A549 (cell line): ENCODE results near the gene AOAH.
"Not testable (repeated sequence)": the region's sequence is repeated elsewhere in the genome, so short reads cannot be mapped to it uniquely, and the experiment has no call there.

Experiments
- BCL3 ChIP-seq: fragments of >200 bp; sonication (Bioruptor Twin); formaldehyde crosslinking; IDR thresholded peaks from 3 replicates; pipeline ENCODE4 v1.6.1; 2016
- BHLHE40 ChIP-seq: IDR thresholded peaks from 2 replicates; pipeline ENCODE4 v1.6.1; 2012; ENCODE audit warnings: low read depth, low read length, inconsistent platforms
- CBX2 ChIP-seq: fragments of 200-600 bp; sonication (generic); IDR thresholded peaks from 2 replicates; pipeline ENCODE4 v1.6.1; 2016; ENCODE audit warnings: low read depth, mild to moderate bottlenecking, borderline replicate concordance
- JUN ChIP-seq, 2 experiments: fragments of >200 bp; sonication (Bioruptor Twin); formaldehyde crosslinking; IDR thresholded peaks; 2 replicates in 1 of 2; 3 replicates in 1 of 2; pipeline ENCODE4 v1.6.1; 2016 to 2017
- KDM1A ChIP-seq: fragments of 200-600 bp; sonication (generic); IDR thresholded peaks from 2 replicates; pipeline ENCODE4 v1.6.1; 2016; ENCODE audit warnings: low read depth, mild to moderate bottlenecking
- MAFK ChIP-seq: fragments of 450-650 bp; IDR thresholded peaks from 2 replicates; pipeline ENCODE4 v1.6.1; 2014; ENCODE audit not compliant: partially characterized antibody
- POLR2A ChIP-seq: IDR thresholded peaks from 2 replicates; pipeline ENCODE4 v1.6.1; 2012; ENCODE audit warnings: mild to moderate bottlenecking, low read length
- RAD21 ChIP-seq, 2 experiments: fragments of >200 bp in 1 of 2; sonication (Bioruptor Twin) in 1 of 2; formaldehyde crosslinking in 1 of 2; IDR thresholded peaks in 1 of 2; conservative IDR thresholded peaks in 1 of 2; 2 replicates in 1 of 2; 3 replicates in 1 of 2; pipeline ENCODE4 v1.6.1; 2012 to 2018; ENCODE audit warnings: inconsistent platforms in 1 of 2
- TP53 ChIP-seq: fragments of 250-450 bp; sonication (Bioruptor Pico); IDR thresholded peaks from 2 replicates; pipeline ENCODE4 v1.5.0; 2021; ENCODE audit warnings: mild to moderate bottlenecking, moderate library complexity
- TF ChIP-seq, protein P1 (sequence below): fragments of >200 bp; sonication (Bioruptor Twin); formaldehyde crosslinking; IDR thresholded peaks from 3 replicates; pipeline ENCODE4 v1.5.1; 2016
- TF ChIP-seq, protein P2 (sequence below): IDR thresholded peaks from 2 replicates; pipeline ENCODE4 v1.6.1; 2012

DNA sequence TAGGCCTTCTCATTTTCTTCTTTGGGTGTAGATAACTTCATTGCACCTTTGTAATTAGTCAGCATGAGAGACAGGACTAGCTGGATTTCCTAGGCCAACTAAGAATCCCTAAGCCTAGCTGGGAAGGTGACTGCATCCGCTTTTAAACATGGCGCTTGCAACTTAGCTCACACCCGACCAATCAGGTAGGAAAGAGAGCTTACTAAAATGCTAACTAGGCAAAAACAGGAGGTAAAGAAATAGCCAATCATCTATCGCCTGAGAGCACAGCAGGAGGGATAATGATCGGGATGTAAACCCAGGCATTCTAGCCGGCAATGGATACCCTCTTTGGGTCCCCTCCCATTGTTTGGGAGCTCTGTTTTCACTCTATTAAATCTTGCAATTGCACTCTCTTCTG, 75.0 kb downstream of the AOAH start:
- not testable (repeated sequence) for TF ChIP-seq CBX2; POLR2A; TP53 (CRISPR knock-in tag); BHLHE40; RAD21 (conservative IDR thresholded peaks at IDR 0.05 in 1 of 2, IDR thresholded peaks at IDR 0.05 in 1 of 2); JUN (IDR thresholded peaks at IDR 0.05); KDM1A; BCL3
- TF ChIP-seq, protein P1, sequence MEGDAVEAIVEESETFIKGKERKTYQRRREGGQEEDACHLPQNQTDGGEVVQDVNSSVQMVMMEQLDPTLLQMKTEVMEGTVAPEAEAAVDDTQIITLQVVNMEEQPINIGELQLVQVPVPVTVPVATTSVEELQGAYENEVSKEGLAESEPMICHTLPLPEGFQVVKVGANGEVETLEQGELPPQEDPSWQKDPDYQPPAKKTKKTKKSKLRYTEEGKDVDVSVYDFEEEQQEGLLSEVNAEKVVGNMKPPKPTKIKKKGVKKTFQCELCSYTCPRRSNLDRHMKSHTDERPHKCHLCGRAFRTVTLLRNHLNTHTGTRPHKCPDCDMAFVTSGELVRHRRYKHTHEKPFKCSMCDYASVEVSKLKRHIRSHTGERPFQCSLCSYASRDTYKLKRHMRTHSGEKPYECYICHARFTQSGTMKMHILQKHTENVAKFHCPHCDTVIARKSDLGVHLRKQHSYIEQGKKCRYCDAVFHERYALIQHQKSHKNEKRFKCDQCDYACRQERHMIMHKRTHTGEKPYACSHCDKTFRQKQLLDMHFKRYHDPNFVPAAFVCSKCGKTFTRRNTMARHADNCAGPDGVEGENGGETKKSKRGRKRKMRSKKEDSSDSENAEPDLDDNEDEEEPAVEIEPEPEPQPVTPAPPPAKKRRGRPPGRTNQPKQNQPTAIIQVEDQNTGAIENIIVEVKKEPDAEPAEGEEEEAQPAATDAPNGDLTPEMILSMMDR: not testable (repeated sequence)
- TF ChIP-seq, protein P2, sequence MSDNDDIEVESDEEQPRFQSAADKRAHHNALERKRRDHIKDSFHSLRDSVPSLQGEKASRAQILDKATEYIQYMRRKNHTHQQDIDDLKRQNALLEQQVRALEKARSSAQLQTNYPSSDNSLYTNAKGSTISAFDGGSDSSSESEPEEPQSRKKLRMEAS: not testable (repeated sequence)
- peak; percentile 64 for TF ChIP-seq MAFK
